ENCODE measurements around the gene RNF223. TPM values are rescaled to one million over a fixed set of nuclear protein-coding genes. Genes with fewer than 3 reads are reported as not detected.

RNF223 gene
- total RNA-seq, 1 experiment from 2014 or later, result 147 TPM

GRCh38 chr1:1061682-1062345 is 12.3 kb downstream of the RNF223 start:
- H4K20me1 ChIP-seq (ENCODE audit: low read length), result no peaks in the 10 kb centered on the region
- POLR2A ChIA-PET (ENCODE audit: unreplicated experiment), result interaction anchor here (1.0 kb wide), 1 partner anchor 40 kb away, joined by 3 read pairs; no protein-coding TSS in a partner anchor
- ATAC-seq, result no peak
- H3K4me3 ChIP-seq (ENCODE audit: low read length), result peak overlapping the region; percentile 61
- H3K4me2 ChIP-seq (ENCODE audit: low read length), result peak overlapping the region; percentile 96
- peaks cover 3% of the 10 kb centered on the region; the same call in 1 of the 2 replicates for H3K79me2 ChIP-seq (ENCODE audit: low read length)
- TF ChIP-seq EZH2 (IDR thresholded peaks at IDR 0.05; ENCODE audit: low read length, unreplicated experiment) (no peak), EZH2phosphoT487 (IDR thresholded peaks at IDR 0.05; ENCODE audit: borderline replicate concordance, low read length) (no peak)
- H3K4me1 ChIP-seq (ENCODE audit: insufficient read depth, low read length), result peaks cover 57% of the 10 kb centered on the region
- peak overlapping the region; percentile 70; the same call in 1 of the 2 replicates for H3K9ac ChIP-seq (ENCODE audit: low read length)
- no peak overlapping the region for H2AFZ ChIP-seq (ENCODE audit: low read length)
- BruUV-seq (replicated peaks), result no TSS peak
- peak; percentile 49 for DNase-seq
- H3K9me3 ChIP-seq (ENCODE audit: low read length), result no peaks in the 10 kb centered on the region
- intact Hi-C loops (cut with micrococcal nuclease), result loop anchor here (2.0 to 10.0 kb wide), 3 partner anchors 47 to 553 kb away; partner anchors contain the start of gene MIB2
- H3K27ac ChIP-seq (ENCODE audit: low read length), result no peak overlapping the region; the same call in 1 of the 2 replicates
- peaks cover 6% of the 10 kb centered on the region for H3F3A ChIP-seq (ENCODE audit: low read length, unreplicated experiment)
- H3K9me2 ChIP-seq (replicated peaks; ENCODE audit: low read length), result no peaks in the 10 kb centered on the region
- CTCF ChIA-PET, result interaction anchor here (0.5 to 3.1 kb wide), 5 partner anchors 23 to 80 kb away, joined by 3 to 23 read pairs (median 3); partner anchors contain the start of genes AGRN and PERM1
- no peaks in the 10 kb centered on the region for H3K27me3 ChIP-seq (ENCODE audit: low read length)
- H3K36me3 ChIP-seq (ENCODE audit: low read depth, low read length), result no peaks in the 10 kb centered on the region

GRCh38 chr1:1060281-1061000 is 13.7 kb downstream of the RNF223 start:
- ChIA-PET CTCF (interaction anchor here (0.7 kb wide), 1 partner anchor 47 kb away, joined by 3 read pairs; the partner anchor contains the start of gene ISG15), POLR2A (ENCODE audit: unreplicated experiment) (interaction anchor here (0.7 kb wide), 1 partner anchor 347 kb away, joined by 4 read pairs; no protein-coding TSS in a partner anchor)
- Histone ChIP-seq H3K4me2 (ENCODE audit: low read length) (peak overlapping the region; percentile 96), H3K4me3 (ENCODE audit: low read length) (peak overlapping the region; percentile 85), H3K27ac (ENCODE audit: low read length) (no peak overlapping the region), H3K9me2 (replicated peaks; ENCODE audit: low read length) (no peaks in the 10 kb centered on the region), H3K9ac (ENCODE audit: low read length) (peak overlapping the region; percentile 67), H4K20me1 (ENCODE audit: low read length) (no peaks in the 10 kb centered on the region), H3K36me3 (ENCODE audit: low read depth, low read length) (peaks cover 4% of the 10 kb centered on the region; the same call in 1 of the 2 replicates), H3K4me1 (ENCODE audit: insufficient read depth, low read length) (peaks cover 52% of the 10 kb centered on the region), H3F3A (ENCODE audit: low read length, unreplicated experiment) (no peaks in the 10 kb centered on the region), H3K79me2 (ENCODE audit: low read length) (peaks cover 3% of the 10 kb centered on the region; the same call in 1 of the 2 replicates), H2AFZ (ENCODE audit: low read length) (no peak overlapping the region), H3K27me3 (ENCODE audit: low read length) (no peaks in the 10 kb centered on the region), H3K9me3 (ENCODE audit: low read length) (no peaks in the 10 kb centered on the region)
- TF ChIP-seq EZH2 (IDR thresholded peaks at IDR 0.05; ENCODE audit: low read length, unreplicated experiment), result no peak
- TF ChIP-seq EZH2phosphoT487 (IDR thresholded peaks at IDR 0.05; ENCODE audit: borderline replicate concordance, low read length), result no peak
- TF ChIP-seq CTCF (conservative IDR thresholded peaks at IDR 0.05; ENCODE audit: low read depth, low read length), result no peak
- BruUV-seq (replicated peaks), result no TSS peak
- ATAC-seq, result no peak
- intact Hi-C loops (cut with micrococcal nuclease), result loop anchor here (10.0 kb wide), 1 partner anchor 554 kb away; the partner anchor contains the start of gene MIB2
- DNase-seq, result no peak
